NCI-H1105 (cell line): ENCODE measurements around the gene WAPL.

Experiments
- DNase-seq: peaks from one replicate; lab custom pipeline; 2025; lab: John Stamatoyannopoulos, UW

Gene WAPL

GRCh38 chr10:86524225-86524962 is 2.8 kb upstream of the WAPL start:
- DNase-seq = peak; percentile 18

DNA sequence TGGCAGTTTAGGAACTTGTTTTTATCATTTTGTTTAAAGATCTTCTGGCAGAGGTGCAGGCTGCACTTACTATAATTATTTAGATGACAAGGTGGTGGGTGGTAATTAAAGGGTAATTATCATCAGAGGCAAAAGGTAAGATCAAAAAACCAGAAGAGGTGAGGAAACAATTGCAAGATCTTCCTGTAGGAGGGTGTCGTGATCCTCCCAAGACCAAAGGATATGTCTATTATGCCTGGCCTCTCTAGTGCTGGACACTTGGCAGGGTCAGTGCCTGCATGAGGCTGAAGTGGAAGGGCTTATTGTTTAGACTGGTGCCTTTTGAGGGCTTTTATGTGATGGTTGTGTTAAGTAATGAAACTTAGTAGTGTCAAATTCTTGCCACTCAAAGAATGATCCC is 1.8 kb upstream of the WAPL start:
- DNase-seq = no peak

DNA sequence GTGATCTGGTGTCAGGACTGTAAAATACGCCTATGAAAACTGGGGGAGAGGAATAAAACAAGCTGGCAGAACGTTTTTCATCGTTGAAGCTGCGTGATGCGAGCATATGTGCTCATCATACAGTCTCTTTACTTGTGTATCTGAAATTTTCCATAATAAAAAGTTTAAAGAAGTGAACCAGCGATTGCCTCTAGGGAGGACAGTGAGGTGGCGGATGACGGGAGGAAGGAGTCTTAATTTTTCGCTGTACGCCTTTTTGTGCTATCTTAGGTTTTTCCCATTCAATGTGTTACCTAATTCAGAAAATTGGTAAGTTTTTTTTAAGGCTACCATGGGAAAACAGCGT is 891 bp upstream of the WAPL start:
- DNase-seq = no peak

- DNase-seq = no peak
Measured at GRCh38 chr10:86520871-86521677, 518 bp downstream of the WAPL start.

DNA sequence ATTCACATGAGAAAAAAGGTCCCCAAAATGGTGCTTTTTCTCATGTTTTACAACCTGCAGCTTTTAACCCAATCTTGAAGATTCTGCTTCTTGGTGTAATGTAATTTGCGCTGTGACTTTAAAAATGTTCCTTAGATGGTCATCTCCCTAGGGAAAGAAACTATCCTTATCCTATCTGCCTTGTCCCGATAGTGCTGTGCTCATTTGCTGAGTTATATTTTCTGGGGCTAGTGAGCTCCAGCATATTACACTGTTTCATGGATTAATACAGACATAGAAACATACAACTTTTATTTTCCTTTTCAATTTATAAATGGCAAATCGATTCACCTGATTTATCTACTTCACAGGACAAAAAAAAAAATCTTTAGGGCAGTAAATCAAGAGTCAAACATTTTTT is 2.8 kb downstream of the WAPL start:
- DNase-seq = no peak

GRCh38 chr10:86512137-86512536 is 9.5 kb downstream of the WAPL start:
- DNase-seq = no peak

DNA sequence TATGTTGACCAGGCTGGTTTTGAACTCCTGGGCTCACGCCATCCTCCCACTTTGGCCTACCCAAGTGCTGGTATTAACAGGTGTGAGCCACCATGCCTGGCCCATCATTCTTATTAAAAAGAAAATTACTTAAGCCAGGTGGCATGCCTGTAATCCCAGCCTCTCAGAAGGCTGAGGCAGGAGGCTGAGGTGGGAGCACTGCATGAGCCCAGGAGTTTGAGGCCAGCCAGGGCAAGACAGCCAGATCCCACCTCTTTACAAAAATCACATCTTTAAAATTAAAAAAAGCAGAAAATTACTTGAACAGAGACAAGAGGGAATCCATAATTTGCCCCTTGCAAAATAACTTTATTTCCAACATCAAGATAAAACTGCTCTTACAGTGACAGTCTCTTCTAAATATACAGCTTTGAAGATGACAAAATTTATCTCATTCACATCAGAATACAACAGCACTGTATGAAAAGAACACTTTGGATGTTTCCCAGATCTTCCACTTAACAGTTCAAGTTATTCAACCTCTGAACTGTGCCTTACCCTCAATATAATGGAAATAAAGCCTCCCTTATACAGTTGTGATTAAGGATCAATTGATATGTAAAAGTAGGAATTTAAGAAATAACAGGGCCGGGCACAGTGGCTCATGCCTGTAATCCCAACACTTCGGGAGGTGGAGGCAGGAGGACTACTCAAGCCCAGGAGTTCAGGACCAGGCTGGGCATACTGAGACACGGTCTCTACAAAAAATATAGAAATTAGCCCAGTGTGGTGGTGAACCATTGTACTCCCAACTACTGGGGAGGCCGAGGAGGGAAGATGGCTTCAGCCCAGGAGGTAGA is 10.3 kb downstream of the WAPL start:
- no peak for DNase-seq

- DNase-seq = no peak
Measured at GRCh38 chr10:86509145-86509544, 12.4 kb downstream of the WAPL start.

DNA sequence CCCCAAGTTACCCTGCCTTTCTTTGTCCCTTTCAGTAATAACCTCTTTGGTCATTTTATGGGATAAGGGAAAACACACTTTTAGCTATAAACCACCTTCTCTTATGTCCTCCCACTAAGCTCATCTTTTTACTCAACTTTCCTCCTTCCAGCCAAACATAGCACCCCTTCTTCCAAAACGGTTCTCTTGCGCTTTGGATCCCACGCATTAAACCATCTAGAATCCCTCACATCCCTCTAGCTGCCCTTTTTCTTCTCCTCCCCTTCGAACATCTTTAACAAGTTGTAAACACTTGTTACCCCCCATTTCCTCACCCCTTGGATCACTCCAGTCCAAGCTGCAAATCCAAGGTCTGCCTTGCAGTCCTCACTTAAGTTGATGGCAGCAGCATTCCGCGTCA is 13.4 kb downstream of the WAPL start:
- no peak for DNase-seq

DNA sequence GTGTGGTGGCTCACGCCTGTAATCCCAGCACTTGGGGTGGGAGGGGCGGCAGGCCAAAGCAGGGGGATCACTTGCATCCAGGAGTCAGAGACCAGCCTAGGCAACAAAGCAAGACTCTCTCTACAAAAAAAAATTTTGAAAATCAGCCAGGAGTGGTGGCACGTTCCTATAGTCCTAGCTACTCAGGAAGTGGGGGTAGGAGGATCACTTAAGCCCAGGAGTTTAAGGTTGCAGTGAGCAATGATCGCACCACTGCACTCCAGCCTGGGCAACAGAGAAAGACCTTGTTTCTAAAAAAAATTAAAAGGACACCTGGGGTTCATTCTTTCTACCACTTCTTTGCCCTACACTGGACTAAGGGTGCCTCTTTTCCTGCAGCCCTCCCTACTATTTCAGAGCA is 15.1 kb downstream of the WAPL start:
- DNase-seq = no peak

DNA sequence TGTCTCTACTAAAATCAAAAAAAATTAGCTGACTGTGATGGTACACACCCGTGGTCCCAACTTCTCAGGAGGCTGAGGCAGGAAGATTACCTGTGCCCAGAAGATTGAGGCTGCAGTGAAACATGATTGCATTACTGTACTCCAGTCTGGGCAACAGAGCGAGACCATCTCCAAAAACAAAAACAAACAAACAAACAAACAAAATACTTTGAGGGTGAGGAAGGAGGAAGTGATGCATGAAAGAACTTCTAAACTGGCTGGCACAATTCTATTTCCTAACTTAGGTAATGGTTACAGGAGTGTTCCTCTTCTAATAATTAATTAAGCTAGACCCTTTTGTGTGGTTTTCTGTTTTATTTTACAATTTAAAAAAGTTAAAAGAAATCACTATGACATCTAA is 15.5 kb downstream of the WAPL start:
- DNase-seq = no peak

- no peak for DNase-seq
Measured at GRCh38 chr10:86504510-86504909, 17.1 kb downstream of the WAPL start.

DNA sequence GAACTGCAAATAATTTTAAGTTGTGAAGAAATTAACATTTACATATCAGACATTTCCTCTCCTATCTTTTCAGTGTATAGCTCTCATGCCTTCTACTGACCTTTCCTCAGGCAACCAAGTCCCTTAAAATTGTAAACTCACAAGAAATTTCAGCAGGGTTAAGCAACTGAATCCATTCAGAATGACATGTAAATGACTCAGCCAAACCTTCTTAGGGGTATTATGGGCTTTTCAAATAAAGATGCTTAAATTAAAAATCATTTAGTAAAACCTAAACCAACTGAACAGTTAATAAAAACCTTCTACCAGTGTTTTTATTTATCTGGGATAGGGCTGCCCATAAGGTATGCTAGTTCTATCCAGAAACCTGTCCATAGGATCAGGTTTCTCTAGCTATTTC is 20.7 kb downstream of the WAPL start:
- no peak for DNase-seq

GRCh38 chr10:86498598-86498997 is 23.0 kb downstream of the WAPL start:
- no peak for DNase-seq

GRCh38 chr10:86497621-86498020 is 24.0 kb downstream of the WAPL start:
- no peak for DNase-seq

GRCh38 chr10:86489960-86490612 is 31.5 kb downstream of the WAPL start:
- no peak for DNase-seq

DNA sequence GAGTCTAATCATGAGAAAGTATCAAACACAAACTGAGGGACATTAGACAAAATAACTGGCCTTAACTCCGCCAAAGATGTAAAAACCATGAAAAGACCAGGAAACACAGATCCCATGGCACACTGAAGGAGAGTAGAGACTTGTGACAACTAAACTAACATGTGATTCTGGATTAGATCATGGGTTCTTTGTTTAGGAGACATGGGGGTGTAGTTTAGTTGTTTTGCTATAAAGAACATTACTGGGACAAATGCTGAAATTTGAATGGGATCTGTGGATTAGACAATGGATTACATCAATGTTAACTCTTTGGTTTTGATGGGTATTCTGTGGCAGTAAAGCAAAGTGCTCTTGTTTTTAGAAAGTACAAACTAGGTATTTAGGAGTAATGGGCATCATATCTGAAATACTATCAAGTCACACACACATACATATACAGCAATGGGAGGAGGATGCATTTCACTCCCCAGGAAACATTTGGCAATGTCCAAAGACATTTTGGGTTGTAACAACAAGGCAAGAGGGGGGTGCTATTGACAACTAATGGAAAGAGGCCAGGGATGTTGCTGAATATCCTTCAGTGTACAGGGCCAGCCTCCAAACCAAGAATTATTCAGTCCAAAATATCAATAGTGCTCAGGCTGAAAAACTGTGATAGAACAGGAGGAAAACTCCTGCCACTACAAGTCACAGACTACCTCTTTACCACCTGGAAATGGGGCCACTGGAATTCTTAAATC is 32.4 kb downstream of the WAPL start:
- DNase-seq = no peak

DNA sequence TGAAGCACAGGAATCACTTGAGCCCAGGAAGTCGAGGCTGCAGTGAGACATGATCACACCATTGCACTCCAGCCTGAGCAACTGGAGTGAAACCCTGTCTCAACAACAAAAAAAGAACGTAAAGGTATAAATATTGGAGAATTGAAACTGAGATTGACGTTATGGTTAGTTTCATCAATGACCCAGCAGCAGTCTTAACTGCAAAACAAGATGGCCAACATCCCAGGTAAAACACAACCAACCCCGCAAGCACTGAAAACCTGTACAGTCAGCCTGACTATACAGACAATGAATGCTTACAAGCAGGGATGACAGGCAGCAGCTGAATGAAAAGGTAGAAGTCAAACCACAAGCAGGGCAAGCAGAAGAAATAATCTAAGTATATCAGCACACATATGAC is 34.7 kb downstream of the WAPL start:
- DNase-seq = no peak

GRCh38 chr10:86483664-86484063 is 37.9 kb downstream of the WAPL start:
- DNase-seq = no peak

DNA sequence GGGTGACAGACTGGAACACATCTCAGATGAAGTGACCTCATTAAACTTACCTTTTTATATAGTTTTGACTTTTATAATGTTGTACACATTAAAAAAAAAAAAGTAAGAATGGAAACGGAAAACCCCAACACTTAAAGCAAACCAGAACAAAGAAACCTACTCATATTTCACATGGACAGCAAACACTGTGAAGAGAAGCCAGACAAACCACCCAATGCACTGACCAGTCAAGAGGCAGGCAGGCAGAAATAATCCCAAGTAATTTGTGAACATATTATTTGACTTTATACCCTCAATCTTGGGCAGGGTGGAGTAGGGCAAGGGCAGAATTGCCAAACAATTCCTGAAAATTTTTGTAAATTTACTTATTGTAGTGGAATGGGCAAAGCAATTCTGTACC is 39.8 kb downstream of the WAPL start:
- no peak for DNase-seq

GRCh38 chr10:86480571-86480970 is 41.0 kb downstream of the WAPL start:
- DNase-seq = no peak

GRCh38 chr10:86472061-86472460 is 49.5 kb downstream of the WAPL start:
- no peak for DNase-seq
